GM19035 (cell line): Measurements from ENCODE around the gene UTRN.

Experiments used
- ATAC-seq: cut with Tn5 transposase; IDR thresholded peaks from one replicate; pipeline ENCODE4 v1.9.1; 2021; ENCODE audit not compliant: unreplicated experiment

The UTRN gene

GRCh38 chr6:144311361-144311760, 26.2 kb downstream of the UTRN start:
- no peak for ATAC-seq

GRCh38 chr6:144314003-144314485, 28.9 kb downstream of the UTRN start:
- ATAC-seq, result no peak

- no peak for ATAC-seq
These were observed 29.4 kb downstream of the UTRN start for GRCh38 chr6:144314562-144314961.

- ATAC-seq, result no peak
These were observed 30.3 kb downstream of the UTRN start for GRCh38 chr6:144315226-144315980.

- ATAC-seq, result no peak
These were observed 31.1 kb downstream of the UTRN start for GRCh38 chr6:144315981-144316861.

- no peak for ATAC-seq
These were observed 31.7 kb downstream of the UTRN start for GRCh38 chr6:144316862-144317195.

- ATAC-seq, result no peak
These were observed 32.6 kb downstream of the UTRN start for GRCh38 chr6:144317736-144318135.

GRCh38 chr6:144319211-144319610, 34.1 kb downstream of the UTRN start:
- ATAC-seq, result no peak

- ATAC-seq, result no peak
These were observed 35.6 kb downstream of the UTRN start for GRCh38 chr6:144320741-144321140.

GRCh38 chr6:144321839-144322591, 36.9 kb downstream of the UTRN start:
- no peak for ATAC-seq

- no peak for ATAC-seq
These were observed 40.1 kb downstream of the UTRN start for GRCh38 chr6:144325232-144325631.

- ATAC-seq, result no peak
These were observed 41.3 kb downstream of the UTRN start for GRCh38 chr6:144326393-144326792.

- ATAC-seq, result no peak
These were observed 41.9 kb downstream of the UTRN start for GRCh38 chr6:144327081-144327480.

- ATAC-seq, result no peak
These were observed 45.2 kb downstream of the UTRN start for GRCh38 chr6:144330017-144330987.

- no peak for ATAC-seq
These were observed 46.4 kb downstream of the UTRN start for GRCh38 chr6:144331491-144331969.

- ATAC-seq, result no peak
These were observed 47.0 kb downstream of the UTRN start for GRCh38 chr6:144332177-144332576.

GRCh38 chr6:144334150-144334708, 49.1 kb downstream of the UTRN start:
- ATAC-seq, result peak; percentile 58
